IPS DF 6.9 (cell line): Measurements from ENCODE around the gene CHMP2A.

Experiments used
- DNase-seq: peaks from one replicate; pipeline ENCODE4 v3.0.0-alpha.2; 2013; ENCODE audit warnings: low read depth, low spot score
- H3K27ac ChIP-seq: one replicate; pipeline ENCODE4 v1.5.1; 2013; ENCODE audit warnings: low read length, control low read depth
- H3K27me3 ChIP-seq: 2 replicates; pipeline ENCODE4 v1.6.1; 2013; ENCODE audit warnings: mild to moderate bottlenecking, low read length; ENCODE audit not compliant: control insufficient read depth, insufficient read depth
- H3K36me3 ChIP-seq: 2 replicates; pipeline ENCODE4 v1.6.1; 2013; ENCODE audit warnings: low read length; ENCODE audit not compliant: control insufficient read depth, insufficient read depth
- H3K4me1 ChIP-seq: 2 replicates; pipeline ENCODE4 v1.6.1; 2013; ENCODE audit warnings: low read length; ENCODE audit not compliant: control insufficient read depth, insufficient read depth
- H3K4me3 ChIP-seq: 2 replicates; pipeline ENCODE4 v1.5.1; 2013; ENCODE audit warnings: mild to moderate bottlenecking, low read length
- H3K9me3 ChIP-seq: 2 replicates; pipeline ENCODE4 v1.6.1; 2013; ENCODE audit warnings: low read length, inconsistent platforms; ENCODE audit not compliant: control insufficient read depth, insufficient read depth
- WGBS: extraction: QIAGEN DNeasy Blood & Tissue Kit; methylation state at CpG from one replicate; pipeline ENCODE4 v1.1.7; 2013; ENCODE audit warnings: mixed read lengths, missing lambda C conversion rate; ENCODE audit not compliant: insufficient read length, insufficient coverage; 5-methylcytosine and 5-hydroxymethylcytosine counted together

The CHMP2A gene

GRCh38 chr19:58569191-58569942 is 14.5 kb upstream of the CHMP2A start:
- Histone ChIP-seq H3K27me3 (no peaks in the 10 kb centered on the region), H3K4me3 (no peak overlapping the region), H3K9me3 (no peaks in the 10 kb centered on the region), H3K27ac (no peak overlapping the region), H3K36me3 (peaks cover 9% of the 10 kb centered on the region), H3K4me1 (no peaks in the 10 kb centered on the region)
- DNase-seq = no peak
- no CpG with 5 or more reads among the region's 6 CpGs for WGBS

- Histone ChIP-seq H3K36me3 (peaks cover 9% of the 10 kb centered on the region), H3K27me3 (no peaks in the 10 kb centered on the region), H3K4me3 (no peak overlapping the region), H3K9me3 (no peaks in the 10 kb centered on the region), H3K27ac (no peak overlapping the region), H3K4me1 (no peaks in the 10 kb centered on the region)
- DNase-seq = no peak
- no CpG with 5 or more reads among the region's 4 CpGs for WGBS
These were observed 13.7 kb upstream of the CHMP2A start for GRCh38 chr19:58568453-58569130.

GRCh38 chr19:58566989-58567388 is 12.1 kb upstream of the CHMP2A start:
- no peak for DNase-seq
- no CpG with 5 or more reads among the region's 5 CpGs for WGBS
- no peak overlapping the region for H3K4me3 ChIP-seq
- H3K27ac ChIP-seq = no peak overlapping the region
- H3K9me3 ChIP-seq = no peaks in the 10 kb centered on the region
- H3K4me1 ChIP-seq = 0 out of 2 replicates have a peak, but pooled peaks cover 2% of the 10 kb centered on the region
- H3K27me3 ChIP-seq = no peaks in the 10 kb centered on the region
- peaks cover 9% of the 10 kb centered on the region for H3K36me3 ChIP-seq

- no peak overlapping the region for H3K27ac ChIP-seq
- no peaks in the 10 kb centered on the region for H3K27me3 ChIP-seq
- H3K4me3 ChIP-seq = no peak overlapping the region
- no peaks in the 10 kb centered on the region for H3K9me3 ChIP-seq
- 0 out of 2 replicates have a peak, but pooled peaks cover 2% of the 10 kb centered on the region for H3K4me1 ChIP-seq
- WGBS = no CpG with 5 or more reads among the region's 6 CpGs
- no peaks in the 10 kb centered on the region; the same call in 1 of the 2 replicates for H3K36me3 ChIP-seq
- DNase-seq = no peak
These were observed 8.9 kb upstream of the CHMP2A start for GRCh38 chr19:58563823-58564222.

- no peaks in the 10 kb centered on the region for H3K9me3 ChIP-seq
- no peak for DNase-seq
- WGBS = no CpG with 5 or more reads among the region's 40 CpGs
- no peaks in the 10 kb centered on the region for H3K27me3 ChIP-seq
- no peaks in the 10 kb centered on the region; the same call in 1 of the 2 replicates for H3K36me3 ChIP-seq
- no peak overlapping the region for H3K27ac ChIP-seq
- 0 out of 2 replicates have a peak, but pooled peaks cover 2% of the 10 kb centered on the region for H3K4me1 ChIP-seq
- H3K4me3 ChIP-seq = peak overlapping the region; percentile 18; the same call in 1 of the 2 replicates
These were observed 8.2 kb upstream of the CHMP2A start for GRCh38 chr19:58563034-58563573.

GRCh38 chr19:58562122-58563033 is 7.5 kb upstream of the CHMP2A start:
- H3K27me3 ChIP-seq = no peaks in the 10 kb centered on the region
- no peak overlapping the region for H3K27ac ChIP-seq
- H3K4me1 ChIP-seq = 0 out of 2 replicates have a peak, but pooled peaks cover 2% of the 10 kb centered on the region
- WGBS = no CpG with 5 or more reads among the region's 107 CpGs
- H3K36me3 ChIP-seq = no peaks in the 10 kb centered on the region; the same call in 1 of the 2 replicates
- H3K9me3 ChIP-seq = no peaks in the 10 kb centered on the region
- peak overlapping the region; percentile 18; the same call in 1 of the 2 replicates for H3K4me3 ChIP-seq
- DNase-seq = no peak

GRCh38 chr19:58561373-58562121 is 6.6 kb upstream of the CHMP2A start:
- no peak overlapping the region for H3K4me3 ChIP-seq
- no CpG with 5 or more reads among the region's 16 CpGs for WGBS
- H3K27me3 ChIP-seq = no peaks in the 10 kb centered on the region
- peaks cover 1% of the 10 kb centered on the region for H3K36me3 ChIP-seq
- H3K9me3 ChIP-seq = no peaks in the 10 kb centered on the region
- no peak overlapping the region for H3K27ac ChIP-seq
- H3K4me1 ChIP-seq = 0 out of 2 replicates have a peak, but pooled peaks cover 2% of the 10 kb centered on the region
- no peak for DNase-seq

- H3K36me3 ChIP-seq = peaks cover 8% of the 10 kb centered on the region
- no peaks in the 10 kb centered on the region for H3K9me3 ChIP-seq
- 0 out of 2 replicates have a peak, but pooled peaks cover 2% of the 10 kb centered on the region for H3K4me1 ChIP-seq
- H3K27ac ChIP-seq = no peak overlapping the region
- no peak overlapping the region for H3K4me3 ChIP-seq
- no peaks in the 10 kb centered on the region for H3K27me3 ChIP-seq
- no peak for DNase-seq
These were observed 6.0 kb upstream of the CHMP2A start for GRCh38 chr19:58560921-58561320.

GRCh38 chr19:58560007-58560887 is 5.3 kb upstream of the CHMP2A start:
- WGBS = no CpG with 5 or more reads among the region's 8 CpGs
- peaks cover 8% of the 10 kb centered on the region for H3K36me3 ChIP-seq
- H3K4me3 ChIP-seq = peak overlapping the region; percentile 56; the same call in 1 of the 2 replicates
- no peaks in the 10 kb centered on the region for H3K9me3 ChIP-seq
- H3K27ac ChIP-seq = no peak overlapping the region
- no peak for DNase-seq
- no peaks in the 10 kb centered on the region for H3K27me3 ChIP-seq
- H3K4me1 ChIP-seq = 0 out of 2 replicates have a peak, but pooled peaks cover 2% of the 10 kb centered on the region
